Measurements from ENCODE around the gene TRIP4. TPM values are rescaled to one million over a fixed set of nuclear protein-coding genes. Genes with fewer than 3 reads are reported as not detected.

TRIP4 gene
- total RNA-seq, 2 experiments from 2014 or later, result 15.9 to 17.3 TPM

- no peaks in the 10 kb centered on the region for H3K27me3 Mint-ChIP-seq
- no peak for DNase-seq
- H3K4me1 Mint-ChIP-seq (ENCODE audit: low read depth), result peaks cover 69% of the 10 kb centered on the region
- peak overlapping the region; percentile 84 for H3K4me3 Mint-ChIP-seq
- peaks cover 18% of the 10 kb centered on the region for H3K36me3 Mint-ChIP-seq (ENCODE audit: low read depth)
- peak overlapping the region; percentile 95 for H3K27ac Mint-ChIP-seq
- no peak for ATAC-seq
- ChIA-PET CTCF (interaction anchor here (1.3 to 2.8 kb wide), 4 partner anchors 8 to 15 kb away, joined by 4 to 8 read pairs (median 6); no protein-coding TSS in a partner anchor), POLR2A (interaction anchor here (0.7 to 3.1 kb wide), 13 partner anchors 9 to 185 kb away, joined by 3 to 16 read pairs (median 4); partner anchors contain the start of gene TRIP4)
- intact Hi-C loops (cut with micrococcal nuclease), result no loop called here
- TF ChIP-seq, protein P1, sequence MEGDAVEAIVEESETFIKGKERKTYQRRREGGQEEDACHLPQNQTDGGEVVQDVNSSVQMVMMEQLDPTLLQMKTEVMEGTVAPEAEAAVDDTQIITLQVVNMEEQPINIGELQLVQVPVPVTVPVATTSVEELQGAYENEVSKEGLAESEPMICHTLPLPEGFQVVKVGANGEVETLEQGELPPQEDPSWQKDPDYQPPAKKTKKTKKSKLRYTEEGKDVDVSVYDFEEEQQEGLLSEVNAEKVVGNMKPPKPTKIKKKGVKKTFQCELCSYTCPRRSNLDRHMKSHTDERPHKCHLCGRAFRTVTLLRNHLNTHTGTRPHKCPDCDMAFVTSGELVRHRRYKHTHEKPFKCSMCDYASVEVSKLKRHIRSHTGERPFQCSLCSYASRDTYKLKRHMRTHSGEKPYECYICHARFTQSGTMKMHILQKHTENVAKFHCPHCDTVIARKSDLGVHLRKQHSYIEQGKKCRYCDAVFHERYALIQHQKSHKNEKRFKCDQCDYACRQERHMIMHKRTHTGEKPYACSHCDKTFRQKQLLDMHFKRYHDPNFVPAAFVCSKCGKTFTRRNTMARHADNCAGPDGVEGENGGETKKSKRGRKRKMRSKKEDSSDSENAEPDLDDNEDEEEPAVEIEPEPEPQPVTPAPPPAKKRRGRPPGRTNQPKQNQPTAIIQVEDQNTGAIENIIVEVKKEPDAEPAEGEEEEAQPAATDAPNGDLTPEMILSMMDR (IDR thresholded peaks at IDR 0.05), result no peak
- no peaks in the 10 kb centered on the region for H3K9me3 Mint-ChIP-seq
Observed at GRCh38 chr15:64459066-64459781, 71.6 kb downstream of the TRIP4 start.

DNA sequence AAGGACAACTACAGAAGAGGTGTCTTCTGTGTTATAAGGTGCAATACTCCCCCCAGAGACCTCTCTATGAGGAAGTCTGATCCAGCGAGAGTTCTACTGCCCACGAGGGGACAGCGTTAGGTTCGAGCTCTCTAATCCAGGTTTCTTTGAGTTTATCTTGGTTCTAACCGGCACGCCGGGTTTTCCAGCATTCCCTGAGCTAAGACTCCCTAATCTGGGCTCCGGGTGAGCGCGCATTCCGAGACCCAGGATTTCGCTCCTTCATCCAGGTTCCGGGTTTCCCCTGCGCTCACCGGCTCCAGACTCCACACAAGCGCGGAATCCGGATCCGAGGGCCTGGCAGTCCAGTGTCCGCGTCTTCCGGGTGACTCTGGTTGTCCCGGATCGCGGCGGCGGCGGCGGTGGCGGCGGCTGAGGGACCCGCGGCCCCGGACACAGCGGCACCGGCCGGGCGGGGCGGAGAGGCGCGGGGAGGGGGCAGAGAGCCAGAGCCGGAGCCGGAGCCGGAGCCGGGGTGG is 72.6 kb downstream of the TRIP4 start, which contains the start of gene ZNF609:
Gene ZNF609 (plus strand): TSS at position 373 of the 518 bp plus-strand sequence. CDS start 38,842 bp downstream, outside the sequence.
- Mint-ChIP-seq H3K9me3 (no peaks in the 10 kb centered on the region), H3K4me1 (ENCODE audit: low read depth) (peaks cover 74% of the 10 kb centered on the region), H3K27me3 (no peaks in the 10 kb centered on the region), H3K36me3 (ENCODE audit: low read depth) (peaks cover 22% of the 10 kb centered on the region), H3K4me3 (peak within 1 kb of the TSS; percentile 84), H3K27ac (peak within 1 kb of the TSS; percentile 95)
- DNase-seq, result peak; percentile 93
- ATAC-seq, result peak; percentile 79
- TF ChIP-seq, protein P1 (IDR thresholded peaks at IDR 0.05), result no peak
- intact Hi-C loops (cut with micrococcal nuclease), result no loop called here
- ChIA-PET POLR2A (interaction anchor here (0.7 to 3.1 kb wide), 16 partner anchors 8 to 298 kb away, joined by 3 to 16 read pairs (median 3); partner anchors contain the start of genes PPIB and TRIP4), CTCF (interaction anchor here (0.7 to 2.8 kb wide), 4 partner anchors 7 to 16 kb away, joined by 3 to 8 read pairs (median 6); no protein-coding TSS in a partner anchor)

DNA sequence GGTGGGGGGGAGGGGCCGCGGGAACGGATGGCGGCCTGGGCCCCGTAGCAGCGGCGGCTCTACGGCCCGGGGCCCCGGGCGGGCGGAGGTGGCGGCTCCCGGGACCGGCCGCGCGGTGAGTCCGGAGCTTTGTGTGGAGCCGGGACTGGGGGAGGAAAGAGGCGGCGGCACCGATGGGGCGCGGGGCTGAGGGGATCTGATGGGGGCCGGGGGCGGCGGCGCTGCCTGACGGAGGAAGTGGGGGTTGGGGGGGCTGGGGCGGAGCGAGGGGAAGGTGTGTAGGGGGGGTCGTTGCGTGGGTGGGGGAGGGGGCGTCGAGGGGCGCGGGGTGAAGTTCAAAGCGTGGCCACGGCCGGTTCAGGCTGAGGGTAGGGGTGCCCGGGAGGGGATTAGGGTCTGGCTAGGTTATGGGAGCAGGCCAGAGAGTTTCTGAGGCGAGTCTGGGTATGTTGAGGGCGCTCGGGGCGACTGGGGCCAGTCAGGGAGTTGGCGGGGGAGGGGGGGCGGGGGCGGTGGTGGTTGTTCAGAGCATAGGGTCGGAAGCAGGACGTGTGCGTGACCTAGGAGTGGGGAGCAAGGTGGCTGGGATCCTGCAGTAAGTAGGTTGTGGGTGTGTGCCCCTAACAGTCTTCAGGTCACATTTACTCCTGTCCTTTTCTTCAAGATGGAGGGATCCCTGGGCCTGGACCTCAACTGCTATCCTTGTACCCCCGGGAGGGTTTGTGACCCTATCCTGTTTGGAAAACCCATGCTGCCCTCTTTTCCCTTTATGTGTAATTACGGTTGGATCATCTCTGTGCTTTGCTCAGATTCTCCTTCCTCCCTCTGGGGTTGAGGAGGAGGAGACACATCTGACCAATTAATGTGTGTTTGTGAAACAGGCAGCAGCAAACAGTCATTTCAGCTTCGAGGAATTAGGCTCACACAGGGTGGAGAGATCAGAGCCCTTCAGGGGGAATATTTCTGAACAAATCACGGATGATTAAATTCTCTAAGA is 73.4 kb downstream of the TRIP4 start:
- H3K36me3 Mint-ChIP-seq (ENCODE audit: low read depth), result peaks cover 22% of the 10 kb centered on the region
- intact Hi-C loops (cut with micrococcal nuclease), result no loop called here
- TF ChIP-seq, protein P1 (IDR thresholded peaks at IDR 0.05), result no peak
- peaks cover 70% of the 10 kb centered on the region for H3K4me1 Mint-ChIP-seq (ENCODE audit: low read depth)
- H3K27ac Mint-ChIP-seq, result peak overlapping the region; percentile 88
- ATAC-seq, result peak; percentile 62
- H3K9me3 Mint-ChIP-seq, result no peaks in the 10 kb centered on the region
- CTCF ChIA-PET, result interaction anchor here (1.3 kb wide), 2 partner anchors 17 kb away, joined by 3 to 4 read pairs; no protein-coding TSS in a partner anchor
- no peaks in the 10 kb centered on the region for H3K27me3 Mint-ChIP-seq
- H3K4me3 Mint-ChIP-seq, result peak overlapping the region; percentile 84
- peak; percentile 56 for DNase-seq
- POLR2A ChIA-PET, result interaction anchor here (0.8 to 3.1 kb wide), 11 partner anchors 9 to 298 kb away, joined by 3 to 16 read pairs (median 3); partner anchors contain the start of genes PPIB and TRIP4

DNA sequence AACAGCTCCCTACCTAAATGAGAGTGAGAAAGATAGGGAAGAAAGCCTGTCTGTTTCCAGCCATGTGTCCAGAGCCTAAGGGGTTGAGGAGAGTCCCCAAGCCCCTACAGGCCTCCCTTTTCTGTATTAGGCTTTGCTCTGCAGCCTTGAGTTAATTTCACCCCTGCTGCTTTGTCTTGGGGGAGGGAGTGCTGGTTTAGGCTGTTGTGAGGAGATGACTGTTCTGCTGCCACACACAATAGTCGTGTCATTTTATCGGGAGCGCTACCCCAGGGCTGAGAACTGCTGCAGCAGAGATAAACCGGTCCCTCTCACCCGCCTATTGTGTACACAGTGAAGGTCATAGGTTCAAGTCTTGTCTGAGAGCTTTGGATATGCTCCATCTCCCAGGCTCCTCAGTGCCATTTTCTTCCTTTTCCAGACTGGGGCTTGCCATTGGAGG is 74.1 kb downstream of the TRIP4 start:
- no peaks in the 10 kb centered on the region for H3K27me3 Mint-ChIP-seq
- H3K4me1 Mint-ChIP-seq (ENCODE audit: low read depth), result peaks cover 70% of the 10 kb centered on the region
- H3K27ac Mint-ChIP-seq, result peak overlapping the region; percentile 88
- intact Hi-C loops (cut with micrococcal nuclease), result no loop called here
- H3K36me3 Mint-ChIP-seq (ENCODE audit: low read depth), result peaks cover 26% of the 10 kb centered on the region
- H3K9me3 Mint-ChIP-seq, result no peaks in the 10 kb centered on the region
- ChIA-PET POLR2A (interaction anchor here (1.1 kb wide), 3 partner anchors 19 to 45 kb away, joined by 3 to 5 read pairs (median 3); no protein-coding TSS in a partner anchor), CTCF (interaction anchor here (1.3 kb wide), 1 partner anchor 16 kb away, joined by 3 read pairs; no protein-coding TSS in a partner anchor)
- peak; percentile 51 for ATAC-seq
- TF ChIP-seq, protein P1 (IDR thresholded peaks at IDR 0.05), result no peak
- DNase-seq, result peak; percentile 54
- peak overlapping the region; percentile 84 for H3K4me3 Mint-ChIP-seq

All from activated CD8-positive, alpha-beta T cell treated with anti-CD3 and anti-CD28 coated beads for 36 hours (primary cell).